ENCODE results near the gene CD48.

The CD48 gene

GRCh38 chr1:160629286-160630210, 82.1 kb downstream of the CD48 start:
- DNase-seq = no peak

- DNase-seq = no peak
Observed at GRCh38 chr1:160628799-160629263, 82.8 kb downstream of the CD48 start.

Data from right hindlimb (tissue), 1 donor.